Liver (tissue), 9 donors: Measurements from ENCODE around the gene TRAF3IP3. TPM values are rescaled to one million over a fixed set of nuclear protein-coding genes. Genes with fewer than 3 reads are reported as not detected.

Experiments
- DNase-seq: peaks from one replicate; pipeline ENCODE4 v3.0.0-alpha.2; 2017; ENCODE audit warnings: low spot score
- H3K27ac ChIP-seq, 2 donors: one replicate each; pipeline ENCODE4 v1.7.0; 2013; ENCODE audit warnings: inconsistent platforms in 2 of 2, low read length in 2 of 2, control low read depth in 1 of 2, low read depth in 1 of 2, mild to moderate bottlenecking in 1 of 2
- H3K27me3 ChIP-seq, 4 donors: one replicate each; pipeline versions ENCODE4 v1.6.1 to v1.7.0; 2013; ENCODE audit warnings: low read length in 3 of 4, inconsistent platforms in 1 of 4, mild to moderate bottlenecking in 1 of 4, moderate library complexity in 1 of 4; ENCODE audit not compliant: control insufficient read depth in 4 of 4, insufficient read depth in 4 of 4
- H3K36me3 ChIP-seq, 4 donors: one replicate each; pipeline versions ENCODE4 v1.6.1 to v1.7.0; 2013; ENCODE audit warnings: low read length in 3 of 4, mild to moderate bottlenecking in 3 of 4, low read depth in 1 of 4, moderate library complexity in 1 of 4; ENCODE audit not compliant: control insufficient read depth in 4 of 4, insufficient read depth in 3 of 4
- H3K4me1 ChIP-seq, 4 donors: one replicate each; pipeline versions ENCODE4 v1.6.1 to v1.7.0; 2013; ENCODE audit warnings: low read length in 3 of 4, mild to moderate bottlenecking in 3 of 4, moderate library complexity in 1 of 4; ENCODE audit not compliant: control insufficient read depth in 4 of 4, insufficient read depth in 4 of 4
- H3K4me3 ChIP-seq, 3 donors: one replicate each; pipeline versions ENCODE4 v1.6.1 to v1.7.0; 2013; ENCODE audit warnings: low read length in 3 of 3, control low read depth in 1 of 3, low read depth in 1 of 3, mild to moderate bottlenecking in 1 of 3
- H3K9ac ChIP-seq, 2 donors: one replicate each; pipeline ENCODE4 v1.7.0; 2013; ENCODE audit warnings: low read length in 2 of 2, mild to moderate bottlenecking in 2 of 2, moderate library complexity in 2 of 2, control low read depth in 1 of 2, low read depth in 1 of 2
- H3K9me3 ChIP-seq, 4 donors: one replicate each; pipeline versions ENCODE4 v1.6.1 to v1.7.0; 2013; ENCODE audit warnings: low read length in 3 of 4; ENCODE audit not compliant: control insufficient read depth in 4 of 4
- ATF3 ChIP-seq: IDR thresholded peaks from 2 replicates; pipeline ENCODE4 v1.6.1; 2016; ENCODE audit warnings: antibody characterized with exemption
- CTCF ChIP-seq: fragments of 150-350 bp; IDR thresholded peaks from 2 replicates; pipeline ENCODE4 v1.5.1; 2017; ENCODE audit warnings: improper control_type of control experiment, low read depth, low read length; ENCODE audit not compliant: missing input control
- EGR1 ChIP-seq, 2 donors: IDR thresholded peaks; 2 replicates each; pipeline ENCODE4 v1.6.1; 2016 to 2018; ENCODE audit warnings: antibody characterized with exemption in 2 of 2, low read depth in 2 of 2
- FOXA1 ChIP-seq: IDR thresholded peaks from 2 replicates; pipeline ENCODE4 v1.6.1; 2016; ENCODE audit warnings: antibody characterized with exemption
- FOXA2 ChIP-seq: IDR thresholded peaks from 2 replicates; pipeline ENCODE4 v1.6.1; 2016; ENCODE audit warnings: antibody characterized with exemption
- GABPA ChIP-seq, 2 donors: IDR thresholded peaks in 1 of 2; conservative IDR thresholded peaks in 1 of 2; 2 replicates each; pipeline ENCODE4 v1.6.1; 2016; ENCODE audit warnings: antibody characterized with exemption in 2 of 2, mild to moderate bottlenecking in 1 of 2, moderate library complexity in 1 of 2
- HNF4A ChIP-seq, 2 donors: conservative IDR thresholded peaks; 2 replicates each; pipeline ENCODE4 v1.6.1; 2016; ENCODE audit warnings: antibody characterized with exemption in 2 of 2, mild to moderate bottlenecking in 2 of 2
- HNF4G ChIP-seq: IDR thresholded peaks from 2 replicates; pipeline ENCODE4 v1.6.1; 2016; ENCODE audit warnings: antibody characterized with exemption
- JUND ChIP-seq, 2 donors: IDR thresholded peaks; 2 replicates each; pipeline ENCODE4 v1.6.1; 2016; ENCODE audit warnings: antibody characterized with exemption in 2 of 2
- MAX ChIP-seq: IDR thresholded peaks from 2 replicates; pipeline ENCODE4 v1.6.1; 2016; ENCODE audit warnings: antibody characterized with exemption
- NR2F2 ChIP-seq: IDR thresholded peaks from 2 replicates; pipeline ENCODE4 v1.6.1; 2016; ENCODE audit warnings: antibody characterized with exemption
- RAD21 ChIP-seq, 2 donors: IDR thresholded peaks; 2 replicates each; pipeline ENCODE4 v1.6.1; 2016; ENCODE audit warnings: antibody characterized with exemption in 2 of 2, mild to moderate bottlenecking in 2 of 2
- RXRA ChIP-seq, 2 donors: IDR thresholded peaks; 2 replicates each; pipeline ENCODE4 v1.6.1; 2017 to 2018; ENCODE audit warnings: antibody characterized with exemption in 2 of 2, mild to moderate bottlenecking in 1 of 2
- SP1 ChIP-seq: IDR thresholded peaks from 2 replicates; pipeline ENCODE4 v1.6.1; 2018; ENCODE audit warnings: antibody characterized with exemption, mild to moderate bottlenecking
- TAF1 ChIP-seq: conservative IDR thresholded peaks from 2 replicates; pipeline ENCODE4 v1.6.1; 2016; ENCODE audit warnings: antibody characterized with exemption, mild to moderate bottlenecking
- YY1 ChIP-seq: IDR thresholded peaks from 2 replicates; pipeline ENCODE4 v1.6.1; 2016; ENCODE audit warnings: antibody characterized with exemption, mild to moderate bottlenecking
- ZBTB33 ChIP-seq: IDR thresholded peaks from 2 replicates; pipeline ENCODE4 v1.6.1; 2016; ENCODE audit warnings: antibody characterized with exemption
- polyA plus RNA-seq, 2 donors: library from polyadenylated mRNA; stranded (reverse) in 1 of 2; unstranded in 1 of 2; fragments of 200-250 nt in 1 of 2; fragments of >200 nt in 1 of 2; fragmentation: Nextera tagmentation in 1 of 2; extraction: Ambion mirVana in 1 of 2; gene quantifications; one replicate each; pipeline versions ENCODE4 v1.2.1 to v1.2.3, GENCODE V29; 2013 to 2015
- total RNA-seq, 2 donors: library from RNA; depleted of rRNA; stranded (reverse); fragments of >200 nt; gene quantifications; one replicate each; pipeline ENCODE4 v1.2.3, GENCODE V29; 2014
- TF ChIP-seq, protein P1 (sequence below): IDR thresholded peaks from 2 replicates; pipeline ENCODE4 v1.6.1; 2016; ENCODE audit warnings: antibody characterized with exemption, mild to moderate bottlenecking
- donor health status: healthy.
- donor health status: healthy.
- donor health status: healthy.
- donor health status: healthy.
- donor health status: healthy.

Gene TRAF3IP3
- total and polyA plus RNA-seq, 4 donors: 0.87 to 3.4 (median 2.2) TPM

DNA sequence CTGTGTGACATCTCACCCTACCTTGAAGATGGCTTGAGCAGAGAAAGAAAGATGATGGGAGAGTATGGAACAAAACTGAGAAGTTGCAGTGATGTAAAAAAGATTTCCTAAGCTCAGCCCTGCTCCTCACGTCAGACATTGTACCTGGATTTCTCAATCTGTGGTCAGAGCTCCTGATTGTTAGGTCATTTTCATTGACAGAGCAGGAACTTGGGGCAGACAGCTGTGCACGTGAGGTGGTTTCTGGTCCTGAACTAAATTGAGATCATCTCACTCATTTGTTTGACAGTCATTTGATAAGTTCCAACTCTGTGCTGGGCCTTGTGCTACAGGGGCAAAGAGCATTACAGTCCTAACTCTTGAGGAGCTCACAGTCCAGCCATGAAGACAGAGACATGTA, 10.2 kb downstream of the TRAF3IP3 start (continued):
- no peak for TF ChIP-seq JUND (IDR thresholded peaks at IDR 0.05)

DNA sequence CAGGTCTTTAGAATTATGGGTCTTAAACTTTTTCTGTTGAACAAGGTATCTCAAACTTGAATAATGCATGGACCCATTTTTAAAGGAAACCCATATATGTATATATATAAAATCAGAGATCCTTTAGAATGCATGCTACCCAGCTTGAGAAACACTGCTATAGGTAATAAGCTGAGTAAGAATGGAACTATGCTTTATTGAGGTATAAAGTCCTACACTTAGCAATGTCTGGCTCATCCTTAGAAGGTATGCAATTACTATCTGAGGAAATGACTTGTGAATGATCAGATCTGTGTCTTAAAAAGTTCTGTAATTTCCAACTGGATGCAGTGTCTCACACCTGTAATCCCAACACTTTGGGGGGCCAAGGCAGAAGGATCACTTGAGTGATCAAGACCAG, 11.2 kb downstream of the TRAF3IP3 start:
- H3K4me3 ChIP-seq: no peak overlapping the region
- TF ChIP-seq FOXA1 (no peak), ATF3 (no peak), JUND (IDR thresholded peaks at IDR 0.05) (no peak), RAD21 (IDR thresholded peaks at IDR 0.05) (no peak), HNF4A (conservative IDR thresholded peaks at IDR 0.05) (no peak), CTCF (no peak), NR2F2 (no peak), GABPA (IDR thresholded peaks at IDR 0.05 in 1 of 2, conservative IDR thresholded peaks at IDR 0.05 in 1 of 2) (no peak), SP1 (no peak), YY1 (no peak), ZBTB33 (no peak), EGR1 (IDR thresholded peaks at IDR 0.05; ENCODE audit: low read depth in 2 of 2) (no peak), HNF4G (no peak), MAX (no peak), FOXA2 (no peak), TAF1 (no peak), RXRA (IDR thresholded peaks at IDR 0.05) (no peak)
- TF ChIP-seq, protein P1, sequence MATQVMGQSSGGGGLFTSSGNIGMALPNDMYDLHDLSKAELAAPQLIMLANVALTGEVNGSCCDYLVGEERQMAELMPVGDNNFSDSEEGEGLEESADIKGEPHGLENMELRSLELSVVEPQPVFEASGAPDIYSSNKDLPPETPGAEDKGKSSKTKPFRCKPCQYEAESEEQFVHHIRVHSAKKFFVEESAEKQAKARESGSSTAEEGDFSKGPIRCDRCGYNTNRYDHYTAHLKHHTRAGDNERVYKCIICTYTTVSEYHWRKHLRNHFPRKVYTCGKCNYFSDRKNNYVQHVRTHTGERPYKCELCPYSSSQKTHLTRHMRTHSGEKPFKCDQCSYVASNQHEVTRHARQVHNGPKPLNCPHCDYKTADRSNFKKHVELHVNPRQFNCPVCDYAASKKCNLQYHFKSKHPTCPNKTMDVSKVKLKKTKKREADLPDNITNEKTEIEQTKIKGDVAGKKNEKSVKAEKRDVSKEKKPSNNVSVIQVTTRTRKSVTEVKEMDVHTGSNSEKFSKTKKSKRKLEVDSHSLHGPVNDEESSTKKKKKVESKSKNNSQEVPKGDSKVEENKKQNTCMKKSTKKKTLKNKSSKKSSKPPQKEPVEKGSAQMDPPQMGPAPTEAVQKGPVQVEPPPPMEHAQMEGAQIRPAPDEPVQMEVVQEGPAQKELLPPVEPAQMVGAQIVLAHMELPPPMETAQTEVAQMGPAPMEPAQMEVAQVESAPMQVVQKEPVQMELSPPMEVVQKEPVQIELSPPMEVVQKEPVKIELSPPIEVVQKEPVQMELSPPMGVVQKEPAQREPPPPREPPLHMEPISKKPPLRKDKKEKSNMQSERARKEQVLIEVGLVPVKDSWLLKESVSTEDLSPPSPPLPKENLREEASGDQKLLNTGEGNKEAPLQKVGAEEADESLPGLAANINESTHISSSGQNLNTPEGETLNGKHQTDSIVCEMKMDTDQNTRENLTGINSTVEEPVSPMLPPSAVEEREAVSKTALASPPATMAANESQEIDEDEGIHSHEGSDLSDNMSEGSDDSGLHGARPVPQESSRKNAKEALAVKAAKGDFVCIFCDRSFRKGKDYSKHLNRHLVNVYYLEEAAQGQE: no peak
- DNase-seq: no peak
- no peak overlapping the region for H3K9ac ChIP-seq
- H3K4me1 ChIP-seq: peaks cover 0 to 1% (median 0%) of the 10 kb centered on the region in 4 donors
- H3K9me3 ChIP-seq: no peaks in the 10 kb centered on the region
- no peaks in the 10 kb centered on the region for H3K36me3 ChIP-seq
- H3K27ac ChIP-seq: no peak overlapping the region
- H3K27me3 ChIP-seq: no peaks in the 10 kb centered on the region
